NK-92 treated with Interleukin-12 subunit alpha and Interleukin-12 subunit beta, amount 100 ng/mL, for 24 hours (cell line): ENCODE results near the gene TRPV4.
A peak's percentile ranks its signal among the peaks of the same experiment; 100 is the strongest.
"Not testable (repeated sequence)": the region's sequence is repeated elsewhere in the genome, so short reads cannot be mapped to it uniquely, and the experiment has no call there.

Experiments
- DNase-seq: peaks from one replicate; lab custom pipeline; 2025; lab: John Stamatoyannopoulos, UW

The TRPV4 gene

GRCh38 chr12:109860977-109861376 is 27.8 kb upstream of the TRPV4 start:
- DNase-seq, result no peak

GRCh38 chr12:109858764-109859163 is 25.6 kb upstream of the TRPV4 start:
- DNase-seq, result no peak

GRCh38 chr12:109857715-109858114 is 24.5 kb upstream of the TRPV4 start:
- DNase-seq, result no peak

GRCh38 chr12:109855377-109855776 is 22.2 kb upstream of the TRPV4 start:
- DNase-seq, result no peak

- DNase-seq, result not testable (repeated sequence)
These were observed 17.3 kb upstream of the TRPV4 start for GRCh38 chr12:109850518-109850917.

- DNase-seq, result no peak
These were observed 14.0 kb upstream of the TRPV4 start for GRCh38 chr12:109847142-109847735.

GRCh38 chr12:109845824-109846205 is 12.6 kb upstream of the TRPV4 start:
- no peak for DNase-seq

- DNase-seq, result peak; percentile 72
These were observed 12.0 kb upstream of the TRPV4 start for GRCh38 chr12:109844983-109845823.

GRCh38 chr12:109844091-109844490 is 10.9 kb upstream of the TRPV4 start:
- no peak for DNase-seq

- DNase-seq, result no peak
These were observed 8.8 kb upstream of the TRPV4 start for GRCh38 chr12:109842021-109842420.

GRCh38 chr12:109841356-109841755 is 8.2 kb upstream of the TRPV4 start:
- DNase-seq, result no peak

- DNase-seq, result no peak
These were observed 7.3 kb upstream of the TRPV4 start for GRCh38 chr12:109840305-109841074.

- no peak for DNase-seq
These were observed 6.2 kb upstream of the TRPV4 start for GRCh38 chr12:109839444-109839843.

GRCh38 chr12:109836916-109837315 is 3.7 kb upstream of the TRPV4 start:
- no peak for DNase-seq

- DNase-seq, result no peak
These were observed 2.6 kb upstream of the TRPV4 start for GRCh38 chr12:109835827-109836226.

- no peak for DNase-seq
These were observed 474 bp downstream of the TRPV4 start for GRCh38 chr12:109832541-109833306.

GRCh38 chr12:109831929-109832328 is 1.3 kb downstream of the TRPV4 start:
- DNase-seq, result no peak

- no peak for DNase-seq
These were observed 1.8 kb downstream of the TRPV4 start for GRCh38 chr12:109831365-109831764.

GRCh38 chr12:109830718-109831117 is 2.5 kb downstream of the TRPV4 start:
- no peak for DNase-seq

GRCh38 chr12:109830267-109830666 is 2.9 kb downstream of the TRPV4 start:
- no peak for DNase-seq

- DNase-seq, result no peak
These were observed 3.5 kb downstream of the TRPV4 start for GRCh38 chr12:109829667-109830066.
